HCT116 (cell line): ENCODE measurements around the gene FERMT2. TPM values are rescaled to one million over a fixed set of nuclear protein-coding genes. Genes with fewer than 3 reads are reported as not detected.
A peak's percentile ranks its signal among the peaks of the same experiment; 100 is the strongest.

Experiments used
- ATAC-seq: fragments of 200-7000 bp; cut with Tn5 transposase; 2 replicates; pipeline ENCODE4 v1.9.1; 2020; ENCODE audit warnings: mild to moderate bottlenecking, moderate library complexity
- BruUV-seq: library from RNA; stranded (reverse); fragments of 400-500 nt; replicated peaks from 2 replicates; lab custom pipeline; 2021; lab: Mats Ljungman, UMichigan
- CTCF ChIA-PET: fragments of 300-600 bp; sonication (Branson Sonifier 250); formaldehyde crosslinking; loops from one replicate; lab custom pipeline; 2021; ENCODE audit warnings: antibody characterized with exemption; lab: Charles Lee
- POLR2A ChIA-PET: fragments of 300-600, 350-600 bp; sonication (Branson Sonifier 250); formaldehyde crosslinking; loops from one replicate; lab custom pipeline; 2021; ENCODE audit warnings: antibody characterized with exemption; lab: Charles Lee
- RAD21 ChIA-PET, 2 experiments: fragments of 300-600 bp; sonication (Branson Sonifier 250); formaldehyde crosslinking; loops; one replicate each; lab custom pipeline; 2023; ENCODE audit warnings: low total read pairs in 2 of 2; ENCODE audit not compliant: uncharacterized antibody in 2 of 2, unreplicated experiment in 2 of 2, low non-redundant PET in 1 of 2; lab: Charles Lee
- DNase-seq: peaks from one replicate; pipeline ENCODE4 v3.0.0-alpha.2; 2010; ENCODE audit warnings: low read depth, low spot score
- H2AFZ ChIP-seq: fragments of 200-600 bp; shearing (Covaris generic), sonication (generic); 2 replicates; pipeline ENCODE4 v1.6.1; 2017; ENCODE audit warnings: low read depth, mixed run types, mixed read lengths, antibody characterized with exemption, low read length; ENCODE audit not compliant: poor library complexity, severe bottlenecking
- H3K27ac ChIP-seq: 2 replicates; pipeline ENCODE4 v1.5.1; 2012; ENCODE audit warnings: low read depth, low read length
- H3K27me3 ChIP-seq: fragments of 200-600 bp; sonication (generic); 2 replicates; pipeline ENCODE4 v1.6.1; 2016; ENCODE audit warnings: mixed run types, low read length, mixed read lengths; ENCODE audit not compliant: insufficient read depth
- H3K36me3 ChIP-seq, 2 experiments: fragments of 200-500 bp in 1 of 2; fragments of 200-600 bp in 1 of 2; sonication (Bioruptor generic) in 1 of 2; sonication (generic) in 1 of 2; 2 replicates each; pipeline versions ENCODE4 v1.5.1 to v1.6.1; 2014 to 2016; ENCODE audit warnings: low read length in 2 of 2, inconsistent platforms in 1 of 2, mixed read lengths in 1 of 2, mixed run types in 1 of 2; ENCODE audit not compliant: insufficient read depth in 2 of 2, control insufficient read depth in 1 of 2
- H3K4me1 ChIP-seq, 2 experiments: fragments of 200-600 bp in 1 of 2; sonication (generic) in 1 of 2; 2 replicates each; pipeline versions ENCODE4 v1.5.1 to v1.6.1; 2012 to 2017; ENCODE audit warnings: low read length in 2 of 2, inconsistent platforms in 1 of 2, mild to moderate bottlenecking in 1 of 2, mixed read lengths in 1 of 2, mixed run types in 1 of 2, moderate library complexity in 1 of 2; ENCODE audit not compliant: insufficient read depth in 2 of 2, control insufficient read depth in 1 of 2
- H3K4me2 ChIP-seq: fragments of 200-600 bp; sonication (generic); 2 replicates; pipeline ENCODE4 v1.6.1; 2017; ENCODE audit warnings: mixed run types, low read length, mixed read lengths
- H3K4me3 ChIP-seq, 2 experiments: fragments of 200-600 bp in 1 of 2; sonication (generic) in 1 of 2; replicated peaks in 1 of 2; 2 replicates each; pipeline ENCODE4 v1.5.1; 2011 to 2016; ENCODE audit warnings: low read length in 2 of 2, control low read depth in 1 of 2, low read depth in 1 of 2, mild to moderate bottlenecking in 1 of 2, mixed read lengths in 1 of 2, mixed run types in 1 of 2
- H3K79me2 ChIP-seq: fragments of 200-600 bp; sonication (generic); 2 replicates; pipeline ENCODE4 v1.6.1; 2017; ENCODE audit warnings: mild to moderate bottlenecking, mixed run types, low read length, moderate library complexity, mixed read lengths; ENCODE audit not compliant: insufficient read depth
- H3K9ac ChIP-seq: fragments of 200-600 bp; sonication (generic); 2 replicates; pipeline ENCODE4 v1.6.1; 2016; ENCODE audit warnings: low read length, mixed read lengths
- H3K9me2 ChIP-seq: fragments of 200-600 bp; sonication (generic), shearing (Covaris generic); 2 replicates; pipeline ENCODE4 v1.6.1; 2017; ENCODE audit warnings: mixed run types, mild to moderate bottlenecking, moderate library complexity; ENCODE audit not compliant: insufficient read depth
- H3K9me3 ChIP-seq, 2 experiments: fragments of 200-500 bp in 1 of 2; fragments of 200-600 bp in 1 of 2; sonication (Bioruptor generic) in 1 of 2; sonication (generic) in 1 of 2; 2 replicates each; pipeline ENCODE4 v1.6.1; 2014 to 2017; ENCODE audit warnings: low read length in 2 of 2, mixed read lengths in 2 of 2, inconsistent platforms in 1 of 2, low read depth in 1 of 2, mild to moderate bottlenecking in 1 of 2, mixed run types in 1 of 2, moderate library complexity in 1 of 2; ENCODE audit not compliant: control insufficient read depth in 1 of 2, insufficient read depth in 1 of 2
- H4K20me1 ChIP-seq: fragments of 200-600 bp; sonication (generic), shearing (Covaris generic); 2 replicates; pipeline ENCODE4 v1.6.1; 2017; ENCODE audit warnings: mixed run types, mild to moderate bottlenecking, moderate library complexity; ENCODE audit not compliant: insufficient read depth
- CBX3 ChIP-seq: IDR thresholded peaks from 2 replicates; pipeline ENCODE4 v1.6.1; 2012; ENCODE audit warnings: low read depth
- EZH2 ChIP-seq: fragments of 200-600 bp; sonication (generic); IDR thresholded peaks from 2 replicates; pipeline ENCODE4 v1.6.1; 2017; ENCODE audit warnings: antibody characterized with exemption, mixed run types
- FOSL1 ChIP-seq: IDR thresholded peaks from 2 replicates; pipeline ENCODE4 v1.6.1; 2012; ENCODE audit warnings: low read depth
- JUND ChIP-seq: IDR thresholded peaks from 2 replicates; pipeline ENCODE4 v1.6.1; 2012
- POLR2AphosphoS5 ChIP-seq: IDR thresholded peaks from 2 replicates; pipeline ENCODE4 v1.6.1; 2011; ENCODE audit warnings: mild to moderate bottlenecking, low read depth, low read length, moderate library complexity
- SP1 ChIP-seq: IDR thresholded peaks from 2 replicates; pipeline ENCODE4 v1.6.1; 2012; ENCODE audit warnings: low read depth
- SRF ChIP-seq: IDR thresholded peaks from 2 replicates; pipeline ENCODE4 v1.6.1; 2012; ENCODE audit warnings: low read depth
- TCF7L2 ChIP-seq: IDR thresholded peaks from 2 replicates; pipeline ENCODE4 v1.7.0; 2011; ENCODE audit warnings: borderline replicate concordance, inconsistent platforms; ENCODE audit not compliant: insufficient read depth, insufficient read length; ENCODE audit errors: extremely low read depth
- YY1 ChIP-seq: IDR thresholded peaks from 2 replicates; pipeline ENCODE4 v1.6.1; 2011; ENCODE audit warnings: low read length, low read depth, moderate library complexity, mild to moderate bottlenecking; ENCODE audit not compliant: insufficient replicate concordance; ENCODE audit errors: extremely low read depth
- intact Hi-C: fragments of 100-400 bp; cut with micrococcal nuclease; formaldehyde crosslinking; loops from 2 replicates; pipeline ENCODE4 v1.10.0; 2022
- total RNA-seq: library from RNA; stranded (reverse); gene quantifications from one replicate; pipeline ENCODE4 v1.2.1, GENCODE V29; 2021; ENCODE audit not compliant: unreplicated experiment
- TF ChIP-seq, protein P1 (sequence below): IDR thresholded peaks from 2 replicates; pipeline ENCODE4 v1.6.1; 2012

The FERMT2 gene
- total RNA-seq, 1 experiment from 2014 or later = 24.8 TPM

DNA sequence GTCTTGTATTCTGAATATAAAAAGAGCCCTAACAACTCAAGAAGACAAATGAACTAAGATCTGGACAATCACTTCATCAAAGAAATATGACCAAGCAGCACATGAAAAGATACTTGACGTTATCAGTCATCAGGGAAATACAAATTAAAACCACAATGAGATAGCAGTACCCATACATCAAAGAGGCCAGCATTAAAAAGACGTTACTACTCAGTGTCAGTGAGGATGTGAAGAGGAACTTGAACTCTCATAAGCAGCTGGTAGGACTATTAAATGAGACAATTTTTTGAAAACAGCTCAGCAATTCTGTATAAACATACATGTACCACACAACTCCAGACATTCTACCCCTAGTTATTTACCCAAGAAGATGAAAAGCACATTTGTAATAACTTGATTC is 55.9 kb downstream of the FERMT2 start:
- no peaks in the 10 kb centered on the region for H3K9me3 ChIP-seq
- H3K4me3 ChIP-seq = no peak overlapping the region
- TF ChIP-seq, protein P1, sequence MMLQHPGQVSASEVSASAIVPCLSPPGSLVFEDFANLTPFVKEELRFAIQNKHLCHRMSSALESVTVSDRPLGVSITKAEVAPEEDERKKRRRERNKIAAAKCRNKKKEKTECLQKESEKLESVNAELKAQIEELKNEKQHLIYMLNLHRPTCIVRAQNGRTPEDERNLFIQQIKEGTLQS = no peak
- peak; percentile 18 for TF ChIP-seq TCF7L2
- peak; percentile 31; the same call in 1 of the 2 replicates for TF ChIP-seq JUND
- no peak for TF ChIP-seq EZH2
- 0 out of 2 replicates have a peak, but pooled peaks have one; percentile 19 for TF ChIP-seq SP1
- H3K4me2 ChIP-seq = peak overlapping the region; percentile 42
- no peaks in the 10 kb centered on the region for H4K20me1 ChIP-seq
- intact Hi-C loops = no loop called here
- ATAC-seq (peak; percentile 38; the same call in 1 of the 2 replicates), DNase-seq (peak; percentile 15)
- no peaks in the 10 kb centered on the region for H3K36me3 ChIP-seq
- no peak overlapping the region for H3K27ac ChIP-seq
- H2AFZ ChIP-seq = no peak overlapping the region
- CTCF ChIA-PET = interaction anchor here (0.6 kb wide), 1 partner anchor 602 kb away, joined by 3 read pairs; no protein-coding TSS in a partner anchor
- no peaks in the 10 kb centered on the region for H3K9me2 ChIP-seq
- POLR2A ChIA-PET = no interaction called here
- H3K9ac ChIP-seq = no peak overlapping the region
- no peaks in the 10 kb centered on the region for H3K27me3 ChIP-seq
- RAD21 ChIA-PET = no interaction called here
- no peaks in the 10 kb centered on the region for H3K79me2 ChIP-seq
- H3K4me1 ChIP-seq = peaks cover 8 to 21% of the 10 kb centered on the region in 2 experiments
- BruUV-seq = no TSS peak

DNA sequence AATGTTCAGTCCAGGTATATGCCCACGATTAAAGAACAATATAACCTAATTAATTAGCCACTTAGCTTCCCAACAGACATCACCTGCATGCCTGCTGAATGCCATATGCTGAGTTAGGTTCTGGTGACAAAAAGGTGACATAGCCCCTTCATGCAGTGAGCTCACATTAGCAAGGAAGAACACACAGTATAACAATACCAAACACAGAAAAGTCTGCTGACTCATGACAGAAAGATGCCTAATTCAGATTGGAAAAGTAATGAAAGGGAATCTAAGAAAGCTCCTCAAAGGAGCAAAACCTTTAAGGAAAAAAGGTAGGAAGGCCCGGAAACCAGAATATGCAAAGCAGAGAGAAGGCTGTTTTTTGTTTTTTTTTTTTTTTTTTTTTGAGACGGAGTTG is 59.0 kb downstream of the FERMT2 start:
- RAD21 ChIA-PET = interaction anchor here in 1 of 2 experiments (1.0 kb wide), 1 partner anchor 69 kb away, joined by 5 read pairs; no protein-coding TSS in a partner anchor
- POLR2A ChIA-PET = no interaction called here

More for the DNA sequence above, 59.0 kb downstream of the FERMT2 start:
- DNase-seq (no peak), ATAC-seq (no peak)
- H3K9me2 ChIP-seq = no peaks in the 10 kb centered on the region
- no peaks in the 10 kb centered on the region for H4K20me1 ChIP-seq
- no peak overlapping the region for H3K4me2 ChIP-seq
- CTCF ChIA-PET = no interaction called here
- H3K4me1 ChIP-seq = peaks cover 8 to 14% of the 10 kb centered on the region in 2 experiments
- H2AFZ ChIP-seq = no peak overlapping the region
- no peak overlapping the region for H3K4me3 ChIP-seq
- no peak for TF ChIP-seq EZH2
- TF ChIP-seq CBX3 = no peak
- no peak for TF ChIP-seq SRF
- no peak for TF ChIP-seq POLR2AphosphoS5
- TF ChIP-seq FOSL1 = no peak
- TF ChIP-seq YY1 = no peak
- TSS peak; percentile 22 for BruUV-seq
- no peaks in the 10 kb centered on the region for H3K27me3 ChIP-seq
- no peaks in the 10 kb centered on the region for H3K9me3 ChIP-seq
- no peak overlapping the region for H3K9ac ChIP-seq
- no peaks in the 10 kb centered on the region for H3K79me2 ChIP-seq
- H3K27ac ChIP-seq = no peak overlapping the region
- no peaks in the 10 kb centered on the region for H3K36me3 ChIP-seq
- intact Hi-C loops = no loop called here
